Measurements from ENCODE around the gene GOLGA6C. TPM values are rescaled to one million over a fixed set of nuclear protein-coding genes. Genes with fewer than 3 reads are reported as not detected.
"Not testable (repeated sequence)": the region's sequence is repeated elsewhere in the genome, so short reads cannot be mapped to it uniquely, and the experiment has no call there.

Gene GOLGA6C
- not detected for total RNA-seq

DNA sequence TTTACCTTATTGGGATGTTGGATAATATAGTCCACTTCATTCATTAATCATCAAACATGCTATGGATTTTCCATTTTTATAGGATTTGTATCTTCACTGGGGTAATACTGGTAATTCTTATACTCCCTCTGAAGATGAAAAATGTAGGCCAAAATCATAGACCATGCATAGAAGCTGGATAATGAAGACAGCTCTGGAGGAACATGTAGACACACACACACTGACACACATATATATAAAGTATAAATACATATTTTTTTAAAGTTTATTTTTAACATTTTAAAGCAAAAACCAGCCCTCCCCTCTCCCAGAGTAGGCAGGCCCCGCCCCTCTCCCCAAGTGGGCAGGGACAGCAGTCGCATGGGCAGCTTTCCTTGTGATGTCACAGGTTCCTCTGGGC lies at the start of gene GOLGA6C:
Gene GOLGA6C (plus strand): TSS at position 301 of the 400 bp plus-strand sequence. CDS start 265 bp downstream, outside the sequence.
- H3K4me1 Mint-ChIP-seq; H3K27ac Mint-ChIP-seq; ATAC-seq; DNase-seq; intact Hi-C loops (cut with DNase I, micrococcal nuclease); H3K27me3 Mint-ChIP-seq; H3K4me3 Mint-ChIP-seq; H3K9me3 Mint-ChIP-seq (ENCODE audit: low read depth); CTCF ChIA-PET; POLR2A ChIA-PET; H3K36me3 Mint-ChIP-seq (ENCODE audit: low read depth): not testable (repeated sequence)

DNA sequence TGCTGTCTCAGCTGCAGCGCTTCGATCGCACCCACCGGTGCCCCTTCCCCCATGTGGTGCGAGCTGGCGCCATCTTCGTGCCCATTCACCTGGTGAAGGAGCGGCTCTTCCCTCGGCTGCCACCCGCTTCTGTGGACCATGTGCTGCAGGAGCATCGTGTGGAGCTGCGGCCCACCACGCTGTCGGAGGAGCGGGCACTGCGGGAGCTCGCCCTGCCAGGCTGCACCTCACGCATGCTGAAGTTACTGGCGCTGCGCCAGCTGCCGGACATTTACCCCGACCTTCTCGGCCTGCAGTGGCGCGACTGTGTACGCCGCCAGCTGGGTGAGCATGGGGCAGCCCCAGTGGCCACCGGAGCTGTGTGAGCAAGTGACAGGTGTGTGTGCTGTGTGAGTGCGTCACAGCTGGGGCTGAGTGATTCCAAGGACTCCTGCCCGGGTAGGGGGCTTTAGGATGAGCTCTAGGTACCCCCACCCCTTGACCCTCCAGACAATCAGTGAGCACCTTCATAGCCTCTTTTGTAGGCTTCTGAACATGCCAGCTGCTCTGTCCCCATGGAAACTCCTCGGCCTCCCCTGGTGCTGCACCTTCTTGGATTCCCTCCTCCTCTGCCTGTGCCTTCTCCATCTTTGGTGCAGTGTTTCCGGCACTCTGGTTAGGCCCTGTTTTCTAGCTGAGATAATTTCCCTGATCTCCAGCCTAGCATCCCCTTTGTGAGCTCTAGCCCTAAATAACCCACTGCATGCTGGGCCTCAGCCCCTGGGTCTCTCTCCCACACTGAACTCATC lies 49.4 kb upstream of the GOLGA6C start:
- H3K4me1 Mint-ChIP-seq, result peaks cover 27% of the 10 kb centered on the region
- H3K4me3 Mint-ChIP-seq, result no peak overlapping the region
- no peak overlapping the region for H3K27ac Mint-ChIP-seq
- intact Hi-C loops (cut with DNase I, micrococcal nuclease), result loop anchor here (10.0 kb wide), 4 partner anchors 334 to 1214 kb away; partner anchors contain the start of genes CSK (in 1 of the 2), IMP3 (in 1 of the 2), PML (in 1 of the 2) and SCAMP2 (in 1 of the 2)
- no peaks in the 10 kb centered on the region for H3K9me3 Mint-ChIP-seq (ENCODE audit: low read depth)
- ChIA-PET CTCF (interaction anchor here (0.6 to 2.6 kb wide), 3 partner anchors 97 to 179 kb away, joined by 4 to 7 read pairs (median 4); no protein-coding TSS in a partner anchor), POLR2A (interaction anchor here (0.6 kb wide), 3 partner anchors 153 to 439 kb away, joined by 3 to 4 read pairs (median 3); partner anchors contain the start of gene SNX33)
- no peak for DNase-seq
- no peak for ATAC-seq
- peaks cover 31% of the 10 kb centered on the region for H3K36me3 Mint-ChIP-seq (ENCODE audit: low read depth)
- no peaks in the 10 kb centered on the region for H3K27me3 Mint-ChIP-seq

GRCh38 chr15:75209289-75209676 lies 48.9 kb upstream of the GOLGA6C start:
- peaks cover 31% of the 10 kb centered on the region for H3K36me3 Mint-ChIP-seq (ENCODE audit: low read depth)
- intact Hi-C loops (cut with DNase I, micrococcal nuclease), result loop anchor here (10.0 kb wide), 4 partner anchors 334 to 1214 kb away; partner anchors contain the start of genes CSK (in 1 of the 2), IMP3 (in 1 of the 2), PML (in 1 of the 2) and SCAMP2 (in 1 of the 2)
- ATAC-seq, result no peak

GRCh38 chr15:75210811-75211230 lies 47.3 kb upstream of the GOLGA6C start:
- Mint-ChIP-seq H3K36me3 (ENCODE audit: low read depth) (peaks cover 26% of the 10 kb centered on the region), H3K4me3 (no peak overlapping the region), H3K9me3 (ENCODE audit: low read depth) (no peaks in the 10 kb centered on the region), H3K27ac (no peak overlapping the region), H3K27me3 (no peaks in the 10 kb centered on the region), H3K4me1 (peaks cover 11% of the 10 kb centered on the region)
- intact Hi-C loops (cut with DNase I, micrococcal nuclease), result no loop called here
- no peak for ATAC-seq
- CTCF ChIA-PET, result no interaction called here
- POLR2A ChIA-PET, result no interaction called here
- no peak for DNase-seq

More at GRCh38 chr15:75209289-75209676, 48.9 kb upstream of the GOLGA6C start:
- Mint-ChIP-seq H3K4me1 (peaks cover 21% of the 10 kb centered on the region), H3K27ac (no peak overlapping the region), H3K4me3 (no peak overlapping the region), H3K9me3 (ENCODE audit: low read depth) (no peaks in the 10 kb centered on the region), H3K27me3 (no peaks in the 10 kb centered on the region)
- CTCF ChIA-PET, result interaction anchor here (0.6 to 2.6 kb wide), 3 partner anchors 97 to 242 kb away, joined by 3 to 7 read pairs (median 4); partner anchors contain the start of gene SIN3A
- DNase-seq, result no peak
- POLR2A ChIA-PET, result interaction anchor here (0.6 kb wide), 1 partner anchor 188 kb away, joined by 4 read pairs; no protein-coding TSS in a partner anchor

GRCh38 chr15:75211436-75212199 lies 46.5 kb upstream of the GOLGA6C start:
- Mint-ChIP-seq H3K27ac (no peak overlapping the region), H3K4me1 (peaks cover 11% of the 10 kb centered on the region), H3K4me3 (no peak overlapping the region), H3K36me3 (ENCODE audit: low read depth) (peaks cover 22% of the 10 kb centered on the region), H3K9me3 (ENCODE audit: low read depth) (no peaks in the 10 kb centered on the region), H3K27me3 (no peaks in the 10 kb centered on the region)
- POLR2A ChIA-PET, result interaction anchor here (1.1 kb wide), 1 partner anchor 184 kb away, joined by 3 read pairs; no protein-coding TSS in a partner anchor
- CTCF ChIA-PET, result interaction anchor here (1.0 kb wide), 1 partner anchor 182 kb away, joined by 3 read pairs; no protein-coding TSS in a partner anchor
- ATAC-seq, result no peak
- DNase-seq, result no peak
- intact Hi-C loops (cut with DNase I, micrococcal nuclease), result no loop called here

DNA sequence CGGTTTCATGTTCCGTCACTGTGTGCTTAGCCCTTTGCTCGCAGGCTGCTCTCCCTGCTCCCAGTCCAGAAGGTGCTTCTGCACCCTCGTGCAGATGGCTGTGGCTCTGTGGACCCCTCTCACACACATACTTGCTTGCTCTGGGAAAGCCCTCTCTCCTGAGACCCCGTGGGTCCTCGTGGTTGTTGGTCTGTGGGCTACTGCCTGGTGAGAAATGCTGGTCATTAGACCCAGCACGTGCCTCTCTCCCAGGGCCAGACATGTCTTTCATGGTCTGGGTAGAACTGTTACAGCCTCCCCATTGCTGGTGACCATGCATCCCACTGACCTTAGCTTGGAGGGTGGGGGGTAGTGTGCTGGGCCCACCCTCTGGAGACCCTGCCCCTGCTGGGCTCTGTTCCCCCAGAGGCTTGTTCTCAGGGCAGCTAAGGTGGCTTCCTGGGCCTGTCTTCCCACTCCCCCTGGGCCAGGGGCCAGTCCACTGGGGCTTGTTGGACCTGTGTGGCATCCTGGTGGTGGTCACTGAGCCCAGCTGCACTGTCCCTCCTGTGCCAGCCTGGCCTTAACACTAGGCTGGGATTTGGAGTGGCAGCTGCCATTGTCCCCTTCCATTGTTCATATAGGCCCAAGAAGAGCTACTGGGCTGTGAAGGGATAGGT lies 45.8 kb upstream of the GOLGA6C start:
- POLR2A ChIA-PET, result interaction anchor here (1.1 kb wide), 1 partner anchor 185 kb away, joined by 3 read pairs; no protein-coding TSS in a partner anchor

DNA sequence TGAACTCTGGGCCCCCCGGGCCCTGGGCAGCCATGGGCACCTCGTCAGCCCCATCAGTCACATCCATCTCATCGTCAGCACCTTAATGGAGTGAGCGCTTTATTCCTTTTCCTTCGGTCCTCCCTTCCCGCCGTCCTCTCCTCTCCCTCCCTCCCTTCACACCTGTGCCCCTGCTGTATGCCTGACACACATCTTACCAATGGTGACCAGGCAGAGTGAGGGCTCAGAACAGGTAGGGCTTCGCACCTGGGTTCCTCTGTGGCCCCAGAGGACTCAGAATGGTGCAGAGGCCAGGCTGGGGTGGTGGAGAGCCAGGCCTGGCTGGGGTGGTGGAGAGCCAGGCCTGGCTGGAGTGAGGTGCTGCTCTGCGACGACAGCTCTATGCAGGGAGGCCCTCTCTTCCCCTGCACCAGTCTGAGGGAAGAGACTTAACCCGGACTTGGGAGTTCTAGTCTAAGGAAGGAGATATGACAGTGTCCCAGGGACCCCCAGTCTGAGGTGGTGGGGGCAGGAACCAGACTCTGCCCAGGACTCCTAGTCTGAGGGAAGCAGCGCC lies 44.8 kb upstream of the GOLGA6C start:
- no peak for DNase-seq
- peaks cover 11% of the 10 kb centered on the region for H3K4me1 Mint-ChIP-seq
- peaks cover 13% of the 10 kb centered on the region for H3K36me3 Mint-ChIP-seq (ENCODE audit: low read depth)
- intact Hi-C loops (cut with DNase I, micrococcal nuclease), result no loop called here
- no peak for ATAC-seq
- no peaks in the 10 kb centered on the region for H3K27me3 Mint-ChIP-seq
- H3K27ac Mint-ChIP-seq, result no peak overlapping the region
- H3K4me3 Mint-ChIP-seq, result no peak overlapping the region
- ChIA-PET CTCF (interaction anchor here (0.8 kb wide), 1 partner anchor 420 kb away, joined by 4 read pairs; no protein-coding TSS in a partner anchor), POLR2A (no interaction called here)
- H3K9me3 Mint-ChIP-seq (ENCODE audit: low read depth), result no peaks in the 10 kb centered on the region

More for the DNA sequence above, 45.8 kb upstream of the GOLGA6C start:
- no peak overlapping the region for H3K27ac Mint-ChIP-seq
- DNase-seq, result no peak
- intact Hi-C loops (cut with DNase I, micrococcal nuclease), result no loop called here
- CTCF ChIA-PET, result interaction anchor here (0.8 to 1.0 kb wide), 2 partner anchors 182 to 419 kb away, joined by 3 to 4 read pairs; no protein-coding TSS in a partner anchor
- H3K4me1 Mint-ChIP-seq, result peaks cover 11% of the 10 kb centered on the region
- ATAC-seq, result no peak
- H3K27me3 Mint-ChIP-seq, result no peaks in the 10 kb centered on the region
- H3K4me3 Mint-ChIP-seq, result no peak overlapping the region
- H3K36me3 Mint-ChIP-seq (ENCODE audit: low read depth), result peaks cover 19% of the 10 kb centered on the region
- H3K9me3 Mint-ChIP-seq (ENCODE audit: low read depth), result no peaks in the 10 kb centered on the region

DNA sequence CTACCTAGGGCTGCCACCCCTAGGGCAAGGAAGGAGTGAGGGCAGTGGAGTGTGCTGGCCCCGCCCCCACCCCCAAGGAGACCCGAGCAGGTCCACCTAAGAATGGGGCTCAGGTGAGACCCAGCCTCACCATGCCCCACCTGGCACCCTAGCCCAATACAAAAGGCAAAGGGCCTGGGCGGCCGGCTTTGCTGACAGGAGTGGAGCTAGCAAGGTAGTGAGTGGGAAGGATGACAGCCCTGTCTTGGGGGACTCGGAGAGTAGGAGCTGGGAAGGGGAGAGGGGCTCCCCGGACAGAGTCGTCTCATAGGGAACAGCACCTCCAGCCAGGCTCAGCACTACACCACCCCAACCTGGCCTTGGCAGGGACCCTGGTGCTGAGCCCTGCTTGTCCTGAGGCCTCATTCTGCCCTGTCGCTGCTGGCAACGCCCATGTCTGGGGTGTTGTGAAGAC lies 44.3 kb upstream of the GOLGA6C start:
- no peak for DNase-seq
- ChIA-PET POLR2A (interaction anchor here (2.3 kb wide), 1 partner anchor 9 kb away, joined by 6 read pairs; no protein-coding TSS in a partner anchor), CTCF (no interaction called here)
- Mint-ChIP-seq H3K27ac (no peak overlapping the region), H3K9me3 (ENCODE audit: low read depth) (no peaks in the 10 kb centered on the region), H3K4me3 (no peak overlapping the region), H3K36me3 (ENCODE audit: low read depth) (peaks cover 13% of the 10 kb centered on the region), H3K4me1 (peaks cover 11% of the 10 kb centered on the region), H3K27me3 (no peaks in the 10 kb centered on the region)
- ATAC-seq, result no peak
- intact Hi-C loops (cut with DNase I, micrococcal nuclease), result no loop called here

GRCh38 chr15:75214293-75215096 lies 43.6 kb upstream of the GOLGA6C start:
- ChIA-PET POLR2A (interaction anchor here (0.6 to 2.3 kb wide), 2 partner anchors 10 to 36 kb away, joined by 3 to 6 read pairs; no protein-coding TSS in a partner anchor), CTCF (interaction anchor here (0.7 kb wide), 1 partner anchor 10 kb away, joined by 7 read pairs; no protein-coding TSS in a partner anchor)
- Mint-ChIP-seq H3K27ac (no peak overlapping the region), H3K9me3 (ENCODE audit: low read depth) (no peaks in the 10 kb centered on the region), H3K4me1 (peaks cover 5% of the 10 kb centered on the region), H3K36me3 (ENCODE audit: low read depth) (peaks cover 7% of the 10 kb centered on the region), H3K27me3 (no peaks in the 10 kb centered on the region), H3K4me3 (no peak overlapping the region)
- intact Hi-C loops (cut with DNase I, micrococcal nuclease), result no loop called here
- no peak for DNase-seq
- ATAC-seq, result no peak
